NCI-H2107 treated with DMSO at 0.1 percent for 48 hours (cell line): ENCODE measurements around the gene SMO.
A peak's percentile ranks its signal among the peaks of the same experiment; 100 is the strongest.
"Not testable (repeated sequence)": the region's sequence is repeated elsewhere in the genome, so short reads cannot be mapped to it uniquely, and the experiment has no call there.

Source experiments
- DNase-seq: peaks from one replicate; lab custom pipeline; 2025; ENCODE audit not compliant: unreplicated experiment; lab: John Stamatoyannopoulos, UW

The SMO gene

GRCh38 chr7:129231666-129232065 is 43.2 kb downstream of the SMO start:
- DNase-seq: no peak

DNA sequence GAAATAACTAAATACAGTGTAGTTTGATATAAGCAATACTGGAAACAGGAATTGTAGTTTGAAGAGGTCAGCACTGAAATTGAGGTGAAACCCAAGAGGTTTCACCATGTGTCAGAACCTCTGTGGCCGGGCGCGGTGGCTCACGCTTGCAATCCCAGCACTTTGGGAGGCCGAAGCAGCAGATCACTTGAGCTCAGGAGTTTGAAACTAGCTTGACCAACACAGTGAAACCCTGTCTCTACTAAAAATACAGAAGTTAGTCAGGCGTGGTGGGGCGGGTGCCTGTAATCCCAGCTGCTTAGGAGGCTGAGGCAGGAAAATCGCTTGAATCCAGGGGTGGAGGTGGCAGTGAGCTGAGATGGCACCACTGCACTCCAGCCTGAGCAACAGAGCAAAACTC is 50.1 kb downstream of the SMO start:
- no peak for DNase-seq

- no peak for DNase-seq
Measured at GRCh38 chr7:129240119-129240820, 51.8 kb downstream of the SMO start.

GRCh38 chr7:129244220-129244619 is 55.8 kb downstream of the SMO start:
- no peak for DNase-seq

DNA sequence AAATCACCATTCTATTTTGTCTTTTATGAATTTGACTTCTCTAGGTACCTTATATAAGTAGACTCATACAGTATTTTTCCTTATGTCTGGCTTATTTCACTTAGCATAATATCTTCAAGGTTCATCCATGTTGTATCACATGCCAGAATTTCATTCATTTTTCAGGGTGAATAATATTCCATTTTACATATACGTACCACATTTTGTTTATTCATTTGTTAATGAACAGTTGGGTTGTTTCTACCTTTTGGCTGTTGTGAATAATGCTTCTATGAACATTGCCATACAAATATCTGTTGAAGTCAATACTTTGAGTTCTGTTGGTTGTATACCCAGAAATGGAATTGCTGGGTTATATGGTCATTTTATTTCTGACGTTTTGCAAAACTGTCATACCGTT is 57.1 kb downstream of the SMO start:
- DNase-seq: no peak

- no peak for DNase-seq
Measured at GRCh38 chr7:129247087-129247486, 58.7 kb downstream of the SMO start.

- peak; percentile 33 for DNase-seq
Measured at GRCh38 chr7:129252128-129252527, 63.7 kb downstream of the SMO start.

- not testable (repeated sequence) for DNase-seq
Measured at GRCh38 chr7:129252603-129253002, 64.2 kb downstream of the SMO start.

DNA sequence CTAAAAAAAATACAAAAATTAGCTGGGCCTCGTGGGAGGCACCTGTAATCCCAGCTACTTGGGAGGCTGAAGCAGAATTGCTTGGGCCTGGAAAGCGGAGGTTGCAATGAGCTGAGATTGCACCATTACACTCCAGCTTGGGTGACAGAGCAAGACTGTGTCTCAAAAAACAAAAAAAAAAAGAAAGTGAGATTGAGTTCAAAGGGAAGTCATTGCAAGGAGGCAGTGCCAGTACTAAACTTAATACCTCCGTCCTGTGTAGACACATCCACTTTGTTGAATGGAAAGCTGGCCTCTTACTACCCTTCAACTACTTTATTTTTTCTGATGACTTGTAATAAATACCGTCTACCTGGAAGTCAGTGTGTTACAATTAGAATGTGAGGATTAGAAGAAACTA is 67.4 kb downstream of the SMO start:
- no peak for DNase-seq

- DNase-seq: no peak
Measured at GRCh38 chr7:129256221-129256620, 67.8 kb downstream of the SMO start.

- no peak for DNase-seq
Measured at GRCh38 chr7:129257168-129257567, 68.7 kb downstream of the SMO start.

DNA sequence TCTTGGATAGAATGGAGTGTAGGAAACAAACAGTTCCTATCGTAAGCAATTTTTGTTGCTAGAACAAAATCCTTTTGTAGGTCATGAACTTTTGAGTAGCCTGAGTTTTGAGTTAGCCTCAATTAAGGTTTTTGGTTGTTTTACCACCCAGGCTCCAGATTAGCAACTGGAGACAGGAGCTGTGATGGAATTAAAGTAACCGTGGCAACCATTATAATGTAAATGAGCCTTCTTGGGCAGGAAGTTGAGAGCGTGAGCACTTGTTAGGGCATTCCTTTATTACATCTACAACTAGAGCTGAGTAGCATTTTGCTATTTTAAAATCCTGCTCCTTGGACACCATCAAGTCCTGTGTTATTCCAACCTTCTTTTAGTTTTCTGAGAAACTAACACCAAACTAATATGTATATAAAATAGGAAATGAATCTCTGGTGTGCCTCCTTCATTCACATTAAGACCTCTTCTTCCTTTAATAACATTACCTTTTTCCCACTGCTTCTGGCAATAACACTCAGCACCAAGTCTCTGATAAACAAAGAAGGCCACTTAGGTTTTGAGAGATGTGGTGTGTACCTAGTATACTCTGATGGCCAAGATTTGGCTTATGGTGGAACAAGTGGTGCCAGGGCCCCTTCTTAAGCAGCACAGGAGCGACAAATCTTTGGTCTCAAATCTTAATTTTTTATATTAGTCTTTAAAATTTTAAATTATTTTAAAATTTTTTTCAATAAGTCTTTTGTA is 70.4 kb downstream of the SMO start:
- peak; percentile 35 for DNase-seq

- no peak for DNase-seq
Measured at GRCh38 chr7:129262324-129262723, 73.9 kb downstream of the SMO start.
